ENCODE measurements around the gene PHF11. TPM values are rescaled to one million over a fixed set of nuclear protein-coding genes. Genes with fewer than 3 reads are reported as not detected.

Gene PHF11
- total RNA-seq, 1 donor from 2014 or later, result 24.6 TPM

DNA sequence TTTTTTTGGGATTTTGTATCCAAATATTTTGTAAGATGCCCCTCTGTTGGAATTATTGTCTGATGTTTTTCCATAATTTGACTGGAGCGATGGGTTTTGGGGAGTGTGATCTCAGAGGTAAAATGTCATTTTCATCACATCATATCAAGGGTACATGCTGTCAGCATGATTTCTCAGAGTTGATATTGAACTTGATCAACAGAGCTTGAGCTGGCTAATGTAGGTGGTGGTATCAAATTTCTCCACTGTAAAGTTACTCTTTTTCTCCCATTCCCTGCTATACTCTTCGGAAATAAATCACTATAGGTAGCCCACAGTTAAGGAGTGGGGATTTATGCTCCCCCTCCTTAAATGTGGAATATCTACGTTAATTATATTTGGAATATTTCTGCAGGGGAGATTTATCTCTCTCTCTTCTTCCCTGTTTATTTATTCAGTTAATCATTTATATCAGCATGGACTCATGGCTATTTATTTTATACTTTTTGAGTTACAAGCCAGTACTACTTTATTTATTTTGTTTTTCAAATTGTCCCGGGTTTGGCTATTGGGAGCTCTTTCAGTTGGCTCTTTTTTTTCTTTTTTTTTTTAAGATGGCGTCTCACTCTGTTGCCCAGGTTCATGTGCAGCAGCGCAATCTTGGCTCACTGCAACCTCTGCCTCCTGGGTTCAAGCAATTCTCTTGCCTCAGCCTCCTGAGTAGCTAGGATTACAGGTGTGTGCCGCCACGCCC, 42.9 kb upstream of the PHF11 start:
- Mint-ChIP-seq H3K27me3 (ENCODE audit: low read depth) (no peaks in the 10 kb centered on the region), H3K4me3 (ENCODE audit: unreplicated experiment) (no peak overlapping the region), H3K9me3 (ENCODE audit: low read depth) (no peaks in the 10 kb centered on the region), H3K27ac (ENCODE audit: unreplicated experiment) (no peak overlapping the region), H3K4me1 (ENCODE audit: low read depth) (peaks cover 18% of the 10 kb centered on the region), H3K36me3 (ENCODE audit: low read depth) (peaks cover 2% of the 10 kb centered on the region)
- TF ChIP-seq, protein P1, sequence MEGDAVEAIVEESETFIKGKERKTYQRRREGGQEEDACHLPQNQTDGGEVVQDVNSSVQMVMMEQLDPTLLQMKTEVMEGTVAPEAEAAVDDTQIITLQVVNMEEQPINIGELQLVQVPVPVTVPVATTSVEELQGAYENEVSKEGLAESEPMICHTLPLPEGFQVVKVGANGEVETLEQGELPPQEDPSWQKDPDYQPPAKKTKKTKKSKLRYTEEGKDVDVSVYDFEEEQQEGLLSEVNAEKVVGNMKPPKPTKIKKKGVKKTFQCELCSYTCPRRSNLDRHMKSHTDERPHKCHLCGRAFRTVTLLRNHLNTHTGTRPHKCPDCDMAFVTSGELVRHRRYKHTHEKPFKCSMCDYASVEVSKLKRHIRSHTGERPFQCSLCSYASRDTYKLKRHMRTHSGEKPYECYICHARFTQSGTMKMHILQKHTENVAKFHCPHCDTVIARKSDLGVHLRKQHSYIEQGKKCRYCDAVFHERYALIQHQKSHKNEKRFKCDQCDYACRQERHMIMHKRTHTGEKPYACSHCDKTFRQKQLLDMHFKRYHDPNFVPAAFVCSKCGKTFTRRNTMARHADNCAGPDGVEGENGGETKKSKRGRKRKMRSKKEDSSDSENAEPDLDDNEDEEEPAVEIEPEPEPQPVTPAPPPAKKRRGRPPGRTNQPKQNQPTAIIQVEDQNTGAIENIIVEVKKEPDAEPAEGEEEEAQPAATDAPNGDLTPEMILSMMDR (IDR thresholded peaks at IDR 0.05), result no peak
- DNase-seq (ENCODE audit: low spot score), result no peak

DNA sequence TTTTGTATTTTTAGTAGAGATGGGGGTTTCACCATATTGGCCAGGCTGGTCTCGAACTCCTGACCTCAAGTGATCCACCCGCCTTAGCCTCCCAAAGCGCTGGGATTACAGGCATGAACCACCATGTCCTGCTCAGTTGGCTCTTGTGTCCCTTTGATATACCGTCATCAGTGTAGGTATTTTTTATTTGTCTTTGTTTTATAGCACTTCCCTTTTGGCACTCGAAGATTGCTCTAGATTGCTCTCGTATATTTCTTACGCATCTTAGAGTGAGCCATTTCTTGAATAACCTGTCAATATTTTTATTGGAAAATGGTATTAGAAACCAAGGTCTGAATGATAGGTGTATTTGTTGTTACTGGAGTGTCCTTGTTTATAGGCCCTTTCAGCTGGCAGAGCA, 42.3 kb upstream of the PHF11 start:
- Mint-ChIP-seq H3K4me3 (ENCODE audit: unreplicated experiment) (no peak overlapping the region), H3K27me3 (ENCODE audit: low read depth) (no peaks in the 10 kb centered on the region), H3K27ac (ENCODE audit: unreplicated experiment) (no peak overlapping the region), H3K9me3 (ENCODE audit: low read depth) (no peaks in the 10 kb centered on the region), H3K4me1 (ENCODE audit: low read depth) (peaks cover 18% of the 10 kb centered on the region), H3K36me3 (ENCODE audit: low read depth) (peaks cover 2% of the 10 kb centered on the region)
- no peak for DNase-seq (ENCODE audit: low spot score)
- TF ChIP-seq, protein P1 (IDR thresholded peaks at IDR 0.05), result no peak

DNA sequence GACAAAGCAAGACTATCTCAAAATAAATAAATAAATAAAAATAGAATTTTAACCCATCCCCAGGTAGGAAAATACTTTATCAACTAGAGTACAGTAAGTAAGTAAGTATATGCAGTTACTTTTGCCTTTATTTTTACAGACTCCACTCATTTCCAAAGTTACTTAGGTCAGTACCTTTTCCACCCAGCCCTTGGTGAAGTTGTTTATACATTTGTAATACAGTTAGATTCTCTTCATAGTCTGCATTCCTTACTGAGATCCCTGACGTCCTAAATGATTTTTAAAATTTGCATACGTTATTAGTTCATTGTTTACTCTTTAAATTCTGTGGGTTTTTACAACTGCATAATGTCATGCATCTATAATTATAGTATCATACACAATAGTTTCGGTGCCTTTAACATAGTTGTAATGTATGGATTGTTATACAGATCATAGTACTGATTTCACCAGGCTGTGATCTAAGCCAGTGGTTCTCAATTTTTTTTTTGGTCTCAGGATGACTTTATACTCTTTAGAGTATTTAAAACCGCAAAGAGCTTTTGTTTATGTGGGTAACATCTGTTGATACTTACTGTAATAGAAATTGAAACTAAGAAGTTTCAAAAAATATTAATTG, 41.3 kb upstream of the PHF11 start:
- TF ChIP-seq, protein P1 (IDR thresholded peaks at IDR 0.05), result no peak
- Mint-ChIP-seq H3K27me3 (ENCODE audit: low read depth) (no peaks in the 10 kb centered on the region), H3K27ac (ENCODE audit: unreplicated experiment) (no peak overlapping the region), H3K9me3 (ENCODE audit: low read depth) (no peaks in the 10 kb centered on the region), H3K4me1 (ENCODE audit: low read depth) (peaks cover 18% of the 10 kb centered on the region), H3K36me3 (ENCODE audit: low read depth) (no peaks in the 10 kb centered on the region), H3K4me3 (ENCODE audit: unreplicated experiment) (no peak overlapping the region)
- DNase-seq (ENCODE audit: low spot score), result no peak

DNA sequence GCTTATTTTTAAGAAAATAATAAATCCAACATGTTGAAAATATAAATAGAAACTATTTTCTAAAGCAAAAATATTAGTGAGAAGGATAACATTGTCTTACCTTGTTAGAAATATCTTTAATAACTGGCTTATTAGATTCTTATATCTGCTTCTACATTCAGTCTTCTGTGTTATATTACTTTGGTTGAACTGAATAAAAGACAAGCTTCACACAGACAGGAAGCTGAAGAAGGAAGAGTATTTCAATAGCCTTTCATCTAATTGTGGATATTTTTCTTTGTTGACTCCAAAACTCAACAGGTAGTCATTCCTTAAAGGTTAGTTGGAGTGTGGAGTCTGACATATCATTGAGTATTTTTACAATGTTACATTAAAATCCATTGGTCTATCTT, 40.8 kb upstream of the PHF11 start:
- TF ChIP-seq, protein P1 (IDR thresholded peaks at IDR 0.05), result no peak
- no peaks in the 10 kb centered on the region for H3K9me3 Mint-ChIP-seq (ENCODE audit: low read depth)
- no peaks in the 10 kb centered on the region for H3K27me3 Mint-ChIP-seq (ENCODE audit: low read depth)
- H3K4me3 Mint-ChIP-seq (ENCODE audit: unreplicated experiment), result no peak overlapping the region
- H3K4me1 Mint-ChIP-seq (ENCODE audit: low read depth), result peaks cover 18% of the 10 kb centered on the region
- no peaks in the 10 kb centered on the region for H3K36me3 Mint-ChIP-seq (ENCODE audit: low read depth)
- no peak overlapping the region for H3K27ac Mint-ChIP-seq (ENCODE audit: unreplicated experiment)
- DNase-seq (ENCODE audit: low spot score), result no peak

DNA sequence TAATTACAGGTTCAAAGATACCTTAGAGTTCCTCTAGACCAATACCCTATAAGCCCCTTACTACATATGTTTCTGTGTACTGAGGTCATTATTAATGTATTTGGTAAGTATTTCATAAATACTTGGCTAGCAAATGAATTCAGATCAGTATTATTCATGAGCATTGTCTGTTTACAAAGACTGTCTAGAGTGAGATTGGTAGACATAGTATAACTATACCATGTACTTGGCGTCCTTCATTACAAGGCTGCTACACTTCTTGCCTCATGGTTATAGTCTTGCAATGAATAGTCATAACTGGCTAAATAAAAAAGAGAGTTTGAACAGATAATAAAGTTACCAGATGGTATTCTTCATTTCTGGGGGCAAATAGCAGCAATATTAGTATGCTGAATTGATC, 39.6 kb upstream of the PHF11 start:
- TF ChIP-seq, protein P1 (IDR thresholded peaks at IDR 0.05), result no peak
- Mint-ChIP-seq H3K27ac (ENCODE audit: unreplicated experiment) (no peak overlapping the region), H3K4me3 (ENCODE audit: unreplicated experiment) (no peak overlapping the region), H3K36me3 (ENCODE audit: low read depth) (peaks cover 1% of the 10 kb centered on the region), H3K9me3 (ENCODE audit: low read depth) (no peaks in the 10 kb centered on the region), H3K4me1 (ENCODE audit: low read depth) (peaks cover 12% of the 10 kb centered on the region), H3K27me3 (ENCODE audit: low read depth) (no peaks in the 10 kb centered on the region)
- DNase-seq (ENCODE audit: low spot score), result no peak
